Measurements from ENCODE around the gene TPRN.

Gene TPRN

GRCh38 chr9:137214620-137215019, 14.1 kb upstream of the TPRN start:
- no CpG with 5 or more reads among the region's 19 CpGs for WGBS (ENCODE audit: extremely low coverage, insufficient coverage, low lambda C conversion rate)
- no peak for DNase-seq

GRCh38 chr9:137213160-137214060, 12.9 kb upstream of the TPRN start:
- no peak overlapping the region for H3K4me2 ChIP-seq (ENCODE audit: low read length)
- no peak overlapping the region for H4K8ac ChIP-seq (ENCODE audit: low read depth, low read length)
- H3K4ac ChIP-seq (ENCODE audit: low read depth, low read length), result no peak overlapping the region
- H3K79me2 ChIP-seq (ENCODE audit: control insufficient read depth, insufficient read depth, low read length), result no peaks in the 10 kb centered on the region
- peaks cover 1% of the 10 kb centered on the region for H3K36me3 ChIP-seq (ENCODE audit: control insufficient read depth, insufficient read depth, low read length)
- no peak overlapping the region for H2AK5ac ChIP-seq (ENCODE audit: low read length)
- H2BK5ac ChIP-seq (ENCODE audit: low read length), result no peak overlapping the region
- whole genome bisulfite sequencing (ENCODE audit: extremely low coverage, insufficient coverage, low lambda C conversion rate), result no CpG with 5 or more reads among the region's 49 CpGs
- no peaks in the 10 kb centered on the region for H3K27me3 ChIP-seq (ENCODE audit: insufficient read depth, low read length, poor library complexity)
- no peak overlapping the region for H3K23ac ChIP-seq (ENCODE audit: low read length)
- DNase-seq, result no peak
- H2BK15ac ChIP-seq (replicated peaks; ENCODE audit: low read depth), result no peak overlapping the region
- no peak overlapping the region for H3K56ac ChIP-seq (ENCODE audit: low read length)
- H3K9ac ChIP-seq (ENCODE audit: low read length), result no peak overlapping the region
- no peaks in the 10 kb centered on the region for H3K4me1 ChIP-seq (ENCODE audit: control insufficient read depth, low read depth, low read length)
- H3K18ac ChIP-seq (ENCODE audit: low read length), result no peak overlapping the region
- H3K4me3 ChIP-seq (ENCODE audit: low read length), result no peak overlapping the region
- no peaks in the 10 kb centered on the region for H3K79me1 ChIP-seq (ENCODE audit: low read length)
- H2BK120ac ChIP-seq (ENCODE audit: low read depth, low read length), result no peak overlapping the region
- H4K5ac ChIP-seq (ENCODE audit: low read length), result no peak overlapping the region
- H3K27ac ChIP-seq (ENCODE audit: low read depth, low read length), result no peak overlapping the region

More at GRCh38 chr9:137214620-137215019, 14.1 kb upstream of the TPRN start:
- no peak overlapping the region for H2BK5ac ChIP-seq (ENCODE audit: low read length)
- no peaks in the 10 kb centered on the region for H3K27me3 ChIP-seq (ENCODE audit: insufficient read depth, low read length, poor library complexity)
- H4K5ac ChIP-seq (ENCODE audit: low read length), result no peak overlapping the region
- no peaks in the 10 kb centered on the region for H3K79me1 ChIP-seq (ENCODE audit: low read length)
- no peak overlapping the region for H2BK120ac ChIP-seq (ENCODE audit: low read depth, low read length)
- H3K56ac ChIP-seq (ENCODE audit: low read length), result no peak overlapping the region
- H4K8ac ChIP-seq (ENCODE audit: low read depth, low read length), result no peak overlapping the region
- no peak overlapping the region for H3K9ac ChIP-seq (ENCODE audit: low read length)
- no peak overlapping the region for H2BK15ac ChIP-seq (replicated peaks; ENCODE audit: low read depth)
- H3K23ac ChIP-seq (ENCODE audit: low read length), result no peak overlapping the region
- peaks cover 5% of the 10 kb centered on the region for H3K4me1 ChIP-seq (ENCODE audit: control insufficient read depth, low read depth, low read length)
- peaks cover 1% of the 10 kb centered on the region for H3K36me3 ChIP-seq (ENCODE audit: control insufficient read depth, insufficient read depth, low read length)
- no peak overlapping the region for H2AK5ac ChIP-seq (ENCODE audit: low read length)
- no peak overlapping the region for H3K27ac ChIP-seq (ENCODE audit: low read depth, low read length)
- no peaks in the 10 kb centered on the region for H3K79me2 ChIP-seq (ENCODE audit: control insufficient read depth, insufficient read depth, low read length)
- H3K18ac ChIP-seq (ENCODE audit: low read length), result no peak overlapping the region
- no peak overlapping the region for H3K4me2 ChIP-seq (ENCODE audit: low read length)
- H3K4me3 ChIP-seq (ENCODE audit: low read length), result no peak overlapping the region
- no peak overlapping the region for H3K4ac ChIP-seq (ENCODE audit: low read depth, low read length)

- no peak overlapping the region for H3K4me2 ChIP-seq (ENCODE audit: low read length)
- H3K36me3 ChIP-seq (ENCODE audit: control insufficient read depth, insufficient read depth, low read length), result peaks cover 1% of the 10 kb centered on the region
- no peak overlapping the region for H4K5ac ChIP-seq (ENCODE audit: low read length)
- WGBS (ENCODE audit: extremely low coverage, insufficient coverage, low lambda C conversion rate), result no CpG with 5 or more reads among the region's 21 CpGs
- H3K27ac ChIP-seq (ENCODE audit: low read depth, low read length), result no peak overlapping the region
- H3K79me1 ChIP-seq (ENCODE audit: low read length), result peaks cover under 1% of the 10 kb centered on the region
- H3K9ac ChIP-seq (ENCODE audit: low read length), result no peak overlapping the region
- no peak overlapping the region for H3K23ac ChIP-seq (ENCODE audit: low read length)
- H3K79me2 ChIP-seq (ENCODE audit: control insufficient read depth, insufficient read depth, low read length), result no peaks in the 10 kb centered on the region
- no peak overlapping the region for H3K4me3 ChIP-seq (ENCODE audit: low read length)
- no peaks in the 10 kb centered on the region for H3K4me1 ChIP-seq (ENCODE audit: control insufficient read depth, low read depth, low read length)
- no peak overlapping the region for H2BK120ac ChIP-seq (ENCODE audit: low read depth, low read length)
- H3K56ac ChIP-seq (ENCODE audit: low read length), result no peak overlapping the region
- no peak for DNase-seq
- H2BK15ac ChIP-seq (replicated peaks; ENCODE audit: low read depth), result no peak overlapping the region
- no peak overlapping the region for H2AK5ac ChIP-seq (ENCODE audit: low read length)
- H3K18ac ChIP-seq (ENCODE audit: low read length), result no peak overlapping the region
- H3K27me3 ChIP-seq (ENCODE audit: insufficient read depth, low read length, poor library complexity), result no peaks in the 10 kb centered on the region
- H3K4ac ChIP-seq (ENCODE audit: low read depth, low read length), result no peak overlapping the region
- H2BK5ac ChIP-seq (ENCODE audit: low read length), result no peak overlapping the region
- no peak overlapping the region for H4K8ac ChIP-seq (ENCODE audit: low read depth, low read length)
Measured at GRCh38 chr9:137212520-137212919, 12.0 kb upstream of the TPRN start.

- H3K9ac ChIP-seq (ENCODE audit: low read length), result no peak overlapping the region
- H3K27ac ChIP-seq (ENCODE audit: low read depth, low read length), result no peak overlapping the region
- no peak overlapping the region for H4K8ac ChIP-seq (ENCODE audit: low read depth, low read length)
- H2AK5ac ChIP-seq (ENCODE audit: low read length), result no peak overlapping the region
- peaks cover 7% of the 10 kb centered on the region for H3K79me2 ChIP-seq (ENCODE audit: control insufficient read depth, insufficient read depth, low read length)
- H2BK15ac ChIP-seq (replicated peaks; ENCODE audit: low read depth), result no peak overlapping the region
- no peak overlapping the region for H3K18ac ChIP-seq (ENCODE audit: low read length)
- H2BK5ac ChIP-seq (ENCODE audit: low read length), result no peak overlapping the region
- H3K4me2 ChIP-seq (ENCODE audit: low read length), result no peak overlapping the region
- no peak overlapping the region for H2BK120ac ChIP-seq (ENCODE audit: low read depth, low read length)
- H3K56ac ChIP-seq (ENCODE audit: low read length), result no peak overlapping the region
- no peak overlapping the region for H3K4me3 ChIP-seq (ENCODE audit: low read length)
- H3K23ac ChIP-seq (ENCODE audit: low read length), result no peak overlapping the region
- WGBS (ENCODE audit: extremely low coverage, insufficient coverage, low lambda C conversion rate), result no CpG with 5 or more reads among the region's 13 CpGs
- DNase-seq, result no peak
- no peak overlapping the region for H4K5ac ChIP-seq (ENCODE audit: low read length)
- no peaks in the 10 kb centered on the region for H3K4me1 ChIP-seq (ENCODE audit: control insufficient read depth, low read depth, low read length)
- no peak overlapping the region for H3K4ac ChIP-seq (ENCODE audit: low read depth, low read length)
- no peaks in the 10 kb centered on the region for H3K27me3 ChIP-seq (ENCODE audit: insufficient read depth, low read length, poor library complexity)
- peaks cover 10% of the 10 kb centered on the region for H3K79me1 ChIP-seq (ENCODE audit: low read length)
- H3K36me3 ChIP-seq (ENCODE audit: control insufficient read depth, insufficient read depth, low read length), result peaks cover 4% of the 10 kb centered on the region
Measured at GRCh38 chr9:137211532-137211931, 11.0 kb upstream of the TPRN start.

GRCh38 chr9:137206602-137207001, 6.1 kb upstream of the TPRN start:
- Histone ChIP-seq H3K4me3 (ENCODE audit: low read length) (no peak overlapping the region), H3K9ac (ENCODE audit: low read length) (peak overlapping the region; percentile 96), H2BK15ac (replicated peaks; ENCODE audit: low read depth) (no peak overlapping the region), H3K27ac (ENCODE audit: low read depth, low read length) (no peak overlapping the region), H3K4ac (ENCODE audit: low read depth, low read length) (no peak overlapping the region), H4K8ac (ENCODE audit: low read depth, low read length) (no peak overlapping the region), H3K36me3 (ENCODE audit: control insufficient read depth, insufficient read depth, low read length) (peaks cover 3% of the 10 kb centered on the region), H3K4me2 (ENCODE audit: low read length) (no peak overlapping the region), H3K79me1 (ENCODE audit: low read length) (peaks cover 34% of the 10 kb centered on the region), H4K5ac (ENCODE audit: low read length) (no peak overlapping the region), H3K79me2 (ENCODE audit: control insufficient read depth, insufficient read depth, low read length) (peaks cover 31% of the 10 kb centered on the region), H3K56ac (ENCODE audit: low read length) (peak overlapping the region; percentile 46), H3K18ac (ENCODE audit: low read length) (no peak overlapping the region), H2AK5ac (ENCODE audit: low read length) (no peak overlapping the region), H3K4me1 (ENCODE audit: control insufficient read depth, low read depth, low read length) (peaks cover 6% of the 10 kb centered on the region), H3K27me3 (ENCODE audit: insufficient read depth, low read length, poor library complexity) (no peaks in the 10 kb centered on the region), H2BK120ac (ENCODE audit: low read depth, low read length) (no peak overlapping the region), H2BK5ac (ENCODE audit: low read length) (no peak overlapping the region), H3K23ac (ENCODE audit: low read length) (no peak overlapping the region)
- no peak for DNase-seq
- no CpG with 5 or more reads among the region's 7 CpGs for WGBS (ENCODE audit: extremely low coverage, insufficient coverage, low lambda C conversion rate)

Measured in mesendoderm (in vitro differentiated cells).